Right lobe of liver (tissue), 6 donors: ENCODE data around the gene MICU2. TPM values are rescaled to one million over a fixed set of nuclear protein-coding genes. Genes with fewer than 3 reads are reported as not detected.

Source experiments
- ATAC-seq, 4 donors: fragments of 200-7000 bp; cut with Tn5 transposase; one replicate each; pipeline ENCODE4 v1.9.1; 2020; ENCODE audit warnings: mild to moderate bottlenecking in 4 of 4, moderate library complexity in 4 of 4
- DNase-seq, 3 donors: peaks; one replicate each; pipeline ENCODE4 v3.0.0-alpha.2; 2020
- H3K27ac ChIP-seq, 3 donors: fragments of 200-600 bp; one replicate each; pipeline ENCODE4 v1.8.0; 2022
- H3K27me3 ChIP-seq, 2 donors: fragments of 200-600 bp; one replicate each; pipeline ENCODE4 v1.8.0; 2022
- H3K36me3 ChIP-seq, 4 donors: fragments of 200-600 bp; sonication (generic) in 1 of 4; one replicate each; pipeline versions ENCODE4 v1.5.1 to v1.8.0; 2017 to 2022; ENCODE audit warnings: control low read depth in 1 of 4
- H3K4me1 ChIP-seq, 4 donors: fragments of 200-600 bp; sonication (generic) in 1 of 4; one replicate each; pipeline versions ENCODE4 v1.5.1 to v1.8.0; 2017 to 2022; ENCODE audit warnings: control low read depth in 1 of 4
- H3K4me3 ChIP-seq, 3 donors: fragments of 200-600 bp; one replicate each; pipeline ENCODE4 v1.8.0; 2022
- H3K9me3 ChIP-seq, 4 donors: fragments of 200-600 bp; sonication (generic) in 1 of 4; one replicate each; pipeline versions ENCODE4 v1.5.1 to v1.8.0; 2017 to 2022; ENCODE audit warnings: control low read depth in 1 of 4
- POLR2A ChIP-seq: fragments of 450-650 bp; IDR thresholded peaks from one replicate; pipeline ENCODE4 v1.6.1; 2017; ENCODE audit warnings: antibody characterized with exemption, mild to moderate bottlenecking
- WGBS: methylation state at CpG from one replicate; pipeline ENCODE4 v1.1.6; 2018; ENCODE audit warnings: low coverage, low lambda C conversion rate; ENCODE audit not compliant: insufficient coverage; ENCODE audit errors: missing lambda C conversion rate; 5-methylcytosine and 5-hydroxymethylcytosine counted together
- intact Hi-C, 2 donors: fragments of 100-400 bp; cut with DNase I; formaldehyde crosslinking; loops; one replicate each; pipeline versions ENCODE4 v1.11.2 to v1.14.1; 2022
- total RNA-seq, 6 experiments: library from RNA; depleted of rRNA in 2 of 6; stranded (reverse); fragments of >200 nt in 2 of 6; fragmentation: NEBNext Ultra II Directional in 3 of 6; extraction: Animal tissue kit (Norgen Biotek cat#: 25700) in 3 of 6; gene quantifications; one replicate each; pipeline versions ENCODE4 v1.1.0 to v1.2.4, GENCODE V29; 2016 to 2023
- TF ChIP-seq, protein P1 (sequence below), 4 donors: fragments of 200-600 bp in 3 of 4; fragments of 450-650 bp in 1 of 4; IDR thresholded peaks; one replicate each; pipeline versions ENCODE4 v1.5.1 to v1.8.0; 2016 to 2022; ENCODE audit warnings: antibody characterized with exemption in 4 of 4, mild to moderate bottlenecking in 2 of 4
- donor health status: DM: no; HTN: yes; CAD: no.
- donor health status: DM: no; HTN: no; CAD: no.
- donor health status: DM: no; HTN: no; CAD: no.
- donor health status: DM: no; HTN: yes; CAD: no.
- donor health status: DM: no; HTN: yes; CAD: no.

Gene MICU2
- total RNA-seq, 6 experiments from 2014 or later = 13.1 to 71.1 (median 16.4) TPM

DNA sequence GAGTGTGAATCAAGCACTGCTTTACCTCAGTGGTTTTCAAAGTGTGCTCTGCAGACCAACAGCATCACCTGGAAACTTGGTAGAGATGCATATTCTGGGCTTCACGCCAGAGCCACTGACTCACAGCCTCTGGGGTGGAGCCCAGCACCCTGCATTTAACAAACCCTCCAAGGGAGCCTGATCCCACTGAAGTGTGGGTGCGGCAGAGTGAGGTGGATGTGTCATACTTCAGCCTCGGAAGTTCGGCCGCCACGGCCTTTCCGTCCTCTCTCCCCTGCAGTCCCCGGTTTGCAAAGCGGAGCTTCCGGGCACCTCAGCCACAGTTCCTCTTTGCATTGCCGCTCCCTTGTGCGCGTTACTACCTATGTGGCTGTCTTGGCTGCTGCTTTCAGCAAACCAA lies 33.3 kb upstream of the MICU2 start:
- WGBS = 64% methylated on average over 9 of the region's 13 CpGs
- no peaks in the 10 kb centered on the region for H3K9me3 ChIP-seq
- H3K4me1 ChIP-seq = no peaks in the 10 kb centered on the region
- H3K27me3 ChIP-seq = no peaks in the 10 kb centered on the region
- H3K36me3 ChIP-seq = no peaks in the 10 kb centered on the region
- H3K4me3 ChIP-seq = no peak overlapping the region
- no peak overlapping the region for H3K27ac ChIP-seq
- ATAC-seq (peak in 1 of 4 donors; percentile 56), DNase-seq (no peak)
- no peak for TF ChIP-seq POLR2A
- TF ChIP-seq, protein P1, sequence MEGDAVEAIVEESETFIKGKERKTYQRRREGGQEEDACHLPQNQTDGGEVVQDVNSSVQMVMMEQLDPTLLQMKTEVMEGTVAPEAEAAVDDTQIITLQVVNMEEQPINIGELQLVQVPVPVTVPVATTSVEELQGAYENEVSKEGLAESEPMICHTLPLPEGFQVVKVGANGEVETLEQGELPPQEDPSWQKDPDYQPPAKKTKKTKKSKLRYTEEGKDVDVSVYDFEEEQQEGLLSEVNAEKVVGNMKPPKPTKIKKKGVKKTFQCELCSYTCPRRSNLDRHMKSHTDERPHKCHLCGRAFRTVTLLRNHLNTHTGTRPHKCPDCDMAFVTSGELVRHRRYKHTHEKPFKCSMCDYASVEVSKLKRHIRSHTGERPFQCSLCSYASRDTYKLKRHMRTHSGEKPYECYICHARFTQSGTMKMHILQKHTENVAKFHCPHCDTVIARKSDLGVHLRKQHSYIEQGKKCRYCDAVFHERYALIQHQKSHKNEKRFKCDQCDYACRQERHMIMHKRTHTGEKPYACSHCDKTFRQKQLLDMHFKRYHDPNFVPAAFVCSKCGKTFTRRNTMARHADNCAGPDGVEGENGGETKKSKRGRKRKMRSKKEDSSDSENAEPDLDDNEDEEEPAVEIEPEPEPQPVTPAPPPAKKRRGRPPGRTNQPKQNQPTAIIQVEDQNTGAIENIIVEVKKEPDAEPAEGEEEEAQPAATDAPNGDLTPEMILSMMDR (IDR thresholded peaks at IDR 0.05) = no peak
- intact Hi-C loops = no loop called here

DNA sequence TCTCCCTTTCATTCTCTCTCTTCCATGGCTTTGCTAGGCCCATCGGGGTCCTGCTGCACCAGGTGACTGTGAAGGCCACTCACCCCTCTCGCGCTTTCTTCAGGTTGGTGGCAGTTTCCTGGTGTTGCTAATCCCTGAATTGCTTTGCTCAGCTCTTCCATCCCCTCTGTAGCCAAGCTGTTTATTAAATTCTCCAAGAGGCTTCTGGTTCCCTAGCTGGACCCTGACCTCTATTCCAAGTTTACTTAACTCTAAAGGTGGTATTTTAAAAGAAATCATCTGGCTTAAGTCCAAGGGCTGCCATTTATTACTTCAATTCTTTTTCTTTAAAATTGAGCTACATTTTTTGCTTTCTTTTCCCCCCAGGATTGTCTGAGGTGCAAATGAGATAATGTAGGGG lies 32.7 kb upstream of the MICU2 start:
- DNase-seq (no peak), ATAC-seq (no peak)
- intact Hi-C loops = no loop called here
- 42% methylated on average over 3 of the region's 3 CpGs for WGBS
- H3K27ac ChIP-seq = no peak overlapping the region
- no peaks in the 10 kb centered on the region for H3K4me1 ChIP-seq
- H3K9me3 ChIP-seq = no peaks in the 10 kb centered on the region
- TF ChIP-seq, protein P1 (IDR thresholded peaks at IDR 0.05) = no peak
- TF ChIP-seq POLR2A = no peak
- H3K27me3 ChIP-seq = no peaks in the 10 kb centered on the region
- H3K36me3 ChIP-seq = no peaks in the 10 kb centered on the region
- H3K4me3 ChIP-seq = no peak overlapping the region

DNA sequence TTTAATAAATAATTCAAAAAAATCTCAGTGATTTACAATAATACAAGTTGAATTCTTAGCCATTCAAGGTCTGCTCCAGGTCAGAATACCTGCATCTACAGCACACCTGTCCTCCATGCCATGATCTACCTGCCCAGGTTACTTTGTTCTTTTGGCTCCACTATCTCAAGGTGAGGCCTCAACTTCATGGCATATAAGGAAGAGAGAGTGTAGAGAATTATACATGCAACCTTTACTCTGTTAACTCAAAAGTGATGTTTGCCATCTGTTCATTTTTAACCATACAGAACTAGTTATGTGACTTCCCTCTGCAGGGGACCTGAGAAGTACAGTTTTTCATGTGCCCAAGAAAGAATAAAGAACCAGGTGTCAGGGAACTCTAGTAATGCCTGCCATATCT lies 28.2 kb upstream of the MICU2 start:
- intact Hi-C loops = no loop called here
- Histone ChIP-seq H3K27me3 (no peaks in the 10 kb centered on the region), H3K4me1 (no peaks in the 10 kb centered on the region), H3K4me3 (no peak overlapping the region), H3K9me3 (no peaks in the 10 kb centered on the region), H3K36me3 (no peaks in the 10 kb centered on the region), H3K27ac (no peak overlapping the region)
- TF ChIP-seq, protein P1 (IDR thresholded peaks at IDR 0.05) = no peak
- TF ChIP-seq POLR2A = no peak
- ATAC-seq (no peak), DNase-seq (no peak)

DNA sequence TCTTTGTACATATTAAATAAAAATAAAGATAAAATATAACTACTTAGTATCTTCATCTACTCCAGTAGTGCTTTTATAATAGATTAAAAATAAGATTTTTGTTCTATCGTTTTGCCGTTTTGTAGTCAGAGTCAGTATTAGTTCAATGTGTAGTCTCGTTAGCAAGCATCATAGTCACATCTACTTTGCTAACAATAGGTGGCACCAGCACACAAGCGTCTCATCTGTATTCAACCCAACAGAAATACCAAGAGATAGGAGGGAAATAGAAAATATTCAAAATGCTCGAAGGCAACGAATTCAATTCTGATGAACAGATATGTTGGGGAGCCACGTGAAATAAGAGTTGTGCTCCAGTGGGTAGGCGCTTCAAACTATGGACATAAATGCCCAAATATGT lies 21.4 kb upstream of the MICU2 start:
- DNase-seq (no peak), ATAC-seq (peak in 3 of 4 donors; percentile 31 to 74 (median 48))
- Histone ChIP-seq H3K27me3 (no peaks in the 10 kb centered on the region), H3K36me3 (no peaks in the 10 kb centered on the region), H3K9me3 (no peaks in the 10 kb centered on the region), H3K4me1 (no peaks in the 10 kb centered on the region), H3K4me3 (no peak overlapping the region), H3K27ac (no peak overlapping the region)
- intact Hi-C loops = no loop called here
- TF ChIP-seq, protein P1 (IDR thresholded peaks at IDR 0.05) = peak; percentile 18 to 30 (median 26)
- TF ChIP-seq POLR2A = no peak
- 42% methylated on average over 8 of the region's 8 CpGs for WGBS

DNA sequence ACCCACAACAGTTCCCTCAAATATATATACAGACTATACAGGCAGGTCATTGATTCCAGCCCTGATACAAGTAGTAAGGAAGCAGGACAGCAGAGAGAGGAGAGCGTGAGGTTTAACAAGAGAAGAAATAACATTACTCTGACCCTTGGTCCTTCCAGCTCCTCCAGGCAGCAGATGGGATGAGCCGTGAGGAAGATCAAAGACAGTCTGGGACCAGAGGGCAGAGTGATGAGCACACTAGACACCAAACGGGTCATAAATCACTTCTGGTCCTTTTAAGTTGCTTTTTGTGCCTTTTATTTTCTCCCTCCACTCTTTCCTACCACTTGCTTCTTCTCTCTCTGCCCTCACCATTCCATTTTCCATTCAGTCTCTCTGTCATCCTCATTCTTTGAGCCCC lies 16.9 kb upstream of the MICU2 start:
- DNase-seq = no peak
- no peak overlapping the region for H3K27ac ChIP-seq
- H3K9me3 ChIP-seq = no peaks in the 10 kb centered on the region
- no peaks in the 10 kb centered on the region for H3K27me3 ChIP-seq
- ATAC-seq = no peak
- no peaks in the 10 kb centered on the region for H3K4me1 ChIP-seq
- TF ChIP-seq, protein P1 (IDR thresholded peaks at IDR 0.05) = no peak
- no peak for TF ChIP-seq POLR2A
- intact Hi-C loops = no loop called here
- no peaks in the 10 kb centered on the region for H3K36me3 ChIP-seq
- WGBS = 29% methylated on average over 3 of the region's 3 CpGs
- H3K4me3 ChIP-seq = no peak overlapping the region
